GM12872 (cell line): ENCODE data around the gene MBD3L3.
"Not testable (repeated sequence)": the region's sequence is repeated elsewhere in the genome, so short reads cannot be mapped to it uniquely, and the experiment has no call there.

Source experiments
- CTCF ChIP-seq: IDR thresholded peaks from 3 replicates; pipeline ENCODE4 v1.5.1; 2011; ENCODE audit warnings: low read depth, mild to moderate bottlenecking, low read length, moderate library complexity; ENCODE audit not compliant: insufficient read depth

Gene MBD3L3

GRCh38 chr19:7058576-7058975 lies at the start of gene MBD3L3:
Gene MBD3L3, minus strand, starts transcription at chr19:7058676. Its CDS starts 71 bp downstream, at chr19:7058605.
- not testable (repeated sequence) for TF ChIP-seq CTCF

- no peak for TF ChIP-seq CTCF
Measured at GRCh38 chr19:7106711-7107657, 48.5 kb upstream of the MBD3L3 start.

- TF ChIP-seq CTCF: no peak
Measured at GRCh38 chr19:7104747-7105447, 46.4 kb upstream of the MBD3L3 start.

- TF ChIP-seq CTCF: no peak
Measured at GRCh38 chr19:7101498-7102253, 43.2 kb upstream of the MBD3L3 start.

GRCh38 chr19:7099597-7099921 lies 41.1 kb upstream of the MBD3L3 start:
- TF ChIP-seq CTCF: no peak

GRCh38 chr19:7098701-7099596 lies 40.5 kb upstream of the MBD3L3 start:
- TF ChIP-seq CTCF: no peak
